Measurements from ENCODE around the gene RAC2. TPM values are rescaled to one million over a fixed set of nuclear protein-coding genes. Genes with fewer than 3 reads are reported as not detected.

RAC2 gene
- total RNA-seq, 4 donors from 2014 or later = 1.9 to 3.9 (median 3.0) TPM

- TF ChIP-seq CTCF (IDR thresholded peaks at IDR 0.05) (no peak), POLR2AphosphoS5 (IDR thresholded peaks at IDR 0.05) (no peak), EP300 (IDR thresholded peaks at IDR 0.05) (no peak), POLR2A (IDR thresholded peaks at IDR 0.05) (no peak)
- 77% methylated on average over 3 of the region's 3 CpGs for WGBS
- DNase-seq (ENCODE audit: low spot score in 2 of 2) = no peak
- H3K27ac ChIP-seq = no peak overlapping the region
- peaks cover 12% of the 10 kb centered on the region for H3K4me1 ChIP-seq
- H3K36me3 ChIP-seq = no peaks in the 10 kb centered on the region
- H3K4me3 ChIP-seq = no peak overlapping the region
- peaks cover 1% of the 10 kb centered on the region for H3K27me3 ChIP-seq
- H3K9me3 ChIP-seq = no peaks in the 10 kb centered on the region
Observed at GRCh38 chr22:37223965-37224551, 20.0 kb downstream of the RAC2 start.

- Histone ChIP-seq H3K36me3 (no peaks in the 10 kb centered on the region), H3K27me3 (peaks cover 6% of the 10 kb centered on the region), H3K27ac (no peak overlapping the region), H3K4me1 (no peaks in the 10 kb centered on the region), H3K4me3 (no peak overlapping the region), H3K9me3 (no peaks in the 10 kb centered on the region)
- 77% methylated on average over 8 of the region's 8 CpGs for WGBS
- DNase-seq (ENCODE audit: low spot score in 2 of 2) = no peak
- no peak for TF ChIP-seq POLR2AphosphoS5 (IDR thresholded peaks at IDR 0.05)
- TF ChIP-seq POLR2A (IDR thresholded peaks at IDR 0.05) = no peak
Observed at GRCh38 chr22:37222440-37222971, 21.6 kb downstream of the RAC2 start.

- H3K9me3 ChIP-seq = no peaks in the 10 kb centered on the region
- H3K27me3 ChIP-seq = peaks cover 6% of the 10 kb centered on the region
- 93% methylated on average over 7 of the region's 10 CpGs for WGBS
- no peak overlapping the region for H3K27ac ChIP-seq
- TF ChIP-seq EP300 (IDR thresholded peaks at IDR 0.05) (no peak), CTCF (IDR thresholded peaks at IDR 0.05) (no peak), POLR2AphosphoS5 (IDR thresholded peaks at IDR 0.05) (no peak), POLR2A (IDR thresholded peaks at IDR 0.05) (no peak)
- no peak overlapping the region for H3K4me3 ChIP-seq
- no peaks in the 10 kb centered on the region for H3K4me1 ChIP-seq
- no peaks in the 10 kb centered on the region for H3K36me3 ChIP-seq
- no peak for DNase-seq (ENCODE audit: low spot score in 2 of 2)
Observed at GRCh38 chr22:37221424-37222333, 22.4 kb downstream of the RAC2 start.

- no peak for DNase-seq (ENCODE audit: low spot score in 2 of 2)
- 54% methylated on average over 4 of the region's 4 CpGs for WGBS
- Histone ChIP-seq H3K36me3 (no peaks in the 10 kb centered on the region), H3K4me1 (no peaks in the 10 kb centered on the region), H3K27me3 (peaks cover 6% of the 10 kb centered on the region), H3K27ac (no peak overlapping the region), H3K9me3 (no peaks in the 10 kb centered on the region), H3K4me3 (no peak overlapping the region)
- TF ChIP-seq CTCF (IDR thresholded peaks at IDR 0.05) (no peak), EP300 (IDR thresholded peaks at IDR 0.05) (no peak), POLR2AphosphoS5 (IDR thresholded peaks at IDR 0.05) (no peak)
Observed at GRCh38 chr22:37220543-37220981, 23.5 kb downstream of the RAC2 start.

GRCh38 chr22:37219533-37219932, 24.5 kb downstream of the RAC2 start:
- TF ChIP-seq EP300 (IDR thresholded peaks at IDR 0.05) (no peak), POLR2AphosphoS5 (IDR thresholded peaks at IDR 0.05) (no peak), CTCF (IDR thresholded peaks at IDR 0.05) (no peak), POLR2A (IDR thresholded peaks at IDR 0.05) (no peak)
- WGBS = 84% methylated on average over 6 of the region's 6 CpGs
- H3K27ac ChIP-seq = no peak overlapping the region
- DNase-seq (ENCODE audit: low spot score in 2 of 2) = no peak
- no peak overlapping the region for H3K4me3 ChIP-seq
- H3K4me1 ChIP-seq = no peaks in the 10 kb centered on the region
- no peaks in the 10 kb centered on the region for H3K9me3 ChIP-seq
- peaks cover 10% of the 10 kb centered on the region for H3K27me3 ChIP-seq
- H3K36me3 ChIP-seq = no peaks in the 10 kb centered on the region
